HEK293T (cell line): ENCODE measurements around the gene COQ9.
"Not testable (repeated sequence)": the region's sequence is repeated elsewhere in the genome, so short reads cannot be mapped to it uniquely, and the experiment has no call there.

Source experiments
- BHLHE40 ChIP-seq: fragments of 450-650 bp; IDR thresholded peaks from 2 replicates; pipeline ENCODE4 v1.6.1; 2016; ENCODE audit warnings: mild to moderate bottlenecking, moderate library complexity, borderline replicate concordance
- CTBP1 ChIP-seq: fragments of 450-650 bp; IDR thresholded peaks from 2 replicates; pipeline ENCODE4 v1.6.1; 2016; ENCODE audit warnings: borderline replicate concordance
- ELF4 ChIP-seq: fragments of 450-650 bp; IDR thresholded peaks from 2 replicates; pipeline ENCODE4 v1.6.1; 2017; ENCODE audit warnings: antibody characterized with exemption
- FOXM1 ChIP-seq: fragments of 450-650 bp; IDR thresholded peaks from 2 replicates; pipeline ENCODE4 v1.6.1; 2017; ENCODE audit warnings: mild to moderate bottlenecking, borderline replicate concordance
- HDGF ChIP-seq: fragments of 450-650 bp; IDR thresholded peaks from 2 replicates; pipeline ENCODE4 v1.6.1; 2017; ENCODE audit warnings: antibody characterized with exemption, borderline replicate concordance
- L3MBTL2 ChIP-seq: fragments of 450-650 bp; conservative IDR thresholded peaks from 2 replicates; pipeline ENCODE4 v1.6.1; 2016; ENCODE audit warnings: mild to moderate bottlenecking
- NFRKB ChIP-seq: fragments of 450-650 bp; IDR thresholded peaks from 2 replicates; pipeline ENCODE4 v1.6.1; 2016; ENCODE audit warnings: mild to moderate bottlenecking, moderate library complexity
- PKNOX1 ChIP-seq: fragments of 450-650 bp; IDR thresholded peaks from 2 replicates; pipeline ENCODE4 v1.6.1; 2016
- SP1 ChIP-seq: fragments of 450-650 bp; IDR thresholded peaks from 2 replicates; pipeline ENCODE4 v1.6.1; 2017
- SUZ12 ChIP-seq: fragments of 450-650 bp; IDR thresholded peaks from 2 replicates; pipeline ENCODE4 v1.6.1; 2016; ENCODE audit warnings: mild to moderate bottlenecking
- TARDBP ChIP-seq: fragments of 450-650 bp; IDR thresholded peaks from 2 replicates; pipeline ENCODE4 v1.6.1; 2016

DNA sequence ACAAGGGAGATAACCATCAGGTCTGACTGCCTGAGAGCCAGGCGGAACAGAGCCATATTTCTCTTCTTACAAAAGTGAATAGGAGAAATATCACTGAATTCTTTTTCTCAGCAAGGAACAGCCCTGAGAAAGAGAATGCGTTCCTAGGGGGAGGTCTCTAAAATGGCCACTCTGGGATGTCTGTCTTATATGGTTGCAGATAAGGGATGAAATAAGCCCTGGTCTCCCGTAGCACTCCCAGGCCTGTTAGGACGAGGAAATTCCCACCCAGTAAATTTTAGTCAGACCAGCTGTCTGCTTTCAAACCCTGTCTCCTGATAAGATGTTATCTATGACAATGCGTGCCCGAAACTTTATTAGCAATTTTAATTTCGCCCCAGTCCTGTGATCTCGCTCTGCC lies 7.3 kb upstream of the COQ9 start:
- not testable (repeated sequence) for TF ChIP-seq BHLHE40, SUZ12, NFRKB, PKNOX1, L3MBTL2, CTBP1, HDGF, TARDBP, SP1, FOXM1, ELF4
